NCI-H2029 treated with DMSO at 0.1 percent for 48 hours (cell line): ENCODE results near the gene MFSD6.
"Not testable (repeated sequence)": the region's sequence is repeated elsewhere in the genome, so short reads cannot be mapped to it uniquely, and the experiment has no call there.

ENCODE experiments used
- DNase-seq: peaks from one replicate; lab custom pipeline; 2025; lab: John Stamatoyannopoulos, UW

Gene MFSD6

DNA sequence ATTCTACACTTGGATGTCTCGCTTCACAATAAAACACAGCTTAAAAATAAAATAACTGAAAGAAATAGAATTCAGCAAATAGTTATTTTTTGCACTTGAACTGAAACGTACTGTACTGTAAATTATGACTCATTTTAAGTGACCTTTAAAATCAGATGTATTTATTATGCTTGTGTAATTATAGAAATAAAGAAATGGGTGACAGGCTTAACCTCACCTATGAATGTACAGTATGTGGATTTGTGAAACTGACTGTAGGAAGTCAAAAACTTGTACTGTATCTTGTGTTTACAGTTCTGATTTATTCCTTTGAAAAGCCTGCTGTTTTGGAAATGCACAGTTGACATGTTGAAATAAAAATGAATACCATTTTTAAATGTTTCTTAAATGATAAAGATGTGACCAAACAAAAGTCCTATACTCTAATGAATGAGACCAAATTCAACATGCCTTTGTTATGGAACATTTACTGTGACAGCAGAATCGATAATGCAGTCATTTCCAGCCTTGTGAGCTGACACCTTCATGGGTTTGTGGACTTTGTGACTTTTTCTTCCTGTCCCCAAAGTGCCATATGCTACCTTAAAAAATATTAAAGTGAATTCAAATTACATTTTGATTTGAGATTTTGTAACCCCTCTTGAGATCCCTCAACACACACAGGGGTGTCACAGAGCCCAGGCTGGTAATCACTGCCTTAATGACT lies 93.7 kb downstream of the MFSD6 start:
- no peak for DNase-seq

GRCh38 chr2:190503088-190503487 lies 94.9 kb downstream of the MFSD6 start:
- DNase-seq: no peak

DNA sequence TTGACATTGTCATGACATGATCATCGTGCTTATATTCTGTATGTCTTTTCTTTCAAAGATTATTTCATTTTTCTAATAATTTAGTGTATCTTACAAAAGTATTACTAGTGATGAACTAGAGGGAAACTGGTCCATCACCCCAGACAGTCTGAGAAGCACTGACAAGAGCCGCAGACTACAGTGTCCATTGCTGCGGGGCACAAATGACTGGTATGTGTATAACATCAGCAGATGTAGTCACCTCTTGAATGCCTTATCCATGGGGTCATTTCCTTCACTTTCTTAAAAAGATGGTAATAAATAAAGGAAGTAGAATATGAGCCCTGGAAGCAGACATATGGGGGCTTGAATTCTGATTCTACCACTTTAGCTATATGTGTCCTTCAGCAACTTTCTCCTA lies 96.8 kb downstream of the MFSD6 start:
- no peak for DNase-seq

- no peak for DNase-seq
These were observed 97.5 kb downstream of the MFSD6 start for GRCh38 chr2:190505696-190506095.

- peak; percentile 77 for DNase-seq
These were observed 98.5 kb downstream of the MFSD6 start for GRCh38 chr2:190506666-190507065.

- peak; percentile 79 for DNase-seq
These were observed 99.0 kb downstream of the MFSD6 start for GRCh38 chr2:190507135-190507534.

DNA sequence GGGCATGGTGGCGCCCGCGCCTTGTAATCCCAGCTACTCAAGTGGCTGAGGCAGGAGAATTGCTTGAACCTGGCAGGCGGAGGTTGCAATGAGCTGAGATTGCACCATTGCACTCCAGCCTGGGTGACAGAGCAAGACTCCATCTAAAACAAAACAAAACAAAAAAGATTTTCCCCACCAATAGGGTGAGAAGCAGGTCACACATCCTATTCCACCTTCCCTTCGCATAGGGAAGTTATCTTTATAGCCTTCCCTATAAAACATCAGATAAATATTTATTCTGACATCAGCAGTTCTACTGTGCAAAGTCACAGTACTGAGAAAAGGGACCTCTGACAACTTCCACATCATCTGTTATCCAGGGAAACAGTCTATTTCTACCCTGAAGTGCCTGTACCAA lies 101.7 kb downstream of the MFSD6 start:
- not testable (repeated sequence) for DNase-seq

GRCh38 chr2:190511104-190511503 lies 102.9 kb downstream of the MFSD6 start:
- peak; percentile 28 for DNase-seq

DNA sequence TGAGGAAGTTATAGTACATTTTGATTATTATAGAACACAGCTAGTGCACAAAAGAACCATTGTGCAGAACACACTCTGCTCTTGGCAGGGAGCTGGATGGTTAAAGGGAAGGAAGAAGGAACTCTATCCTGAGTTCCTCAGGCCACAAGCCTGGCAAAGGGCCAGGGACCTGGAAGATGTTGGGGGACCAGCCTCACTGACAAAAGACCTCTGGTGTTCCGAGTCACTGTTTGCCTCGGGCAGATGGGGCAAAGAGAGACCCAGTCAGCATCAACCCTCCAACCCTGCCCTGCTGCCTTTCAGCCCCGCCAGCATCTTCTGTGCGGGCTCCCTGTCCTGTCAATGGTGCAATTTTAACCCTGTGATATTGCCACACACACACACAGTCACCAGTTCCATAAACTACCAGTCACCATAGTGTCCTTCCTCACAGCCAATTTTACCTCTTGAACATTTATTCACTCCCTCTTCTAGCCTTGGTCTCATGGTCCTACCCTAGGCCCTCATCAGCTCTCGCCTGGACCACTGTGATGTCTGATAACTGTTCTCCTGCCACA lies 104.5 kb downstream of the MFSD6 start:
- DNase-seq: no peak

DNA sequence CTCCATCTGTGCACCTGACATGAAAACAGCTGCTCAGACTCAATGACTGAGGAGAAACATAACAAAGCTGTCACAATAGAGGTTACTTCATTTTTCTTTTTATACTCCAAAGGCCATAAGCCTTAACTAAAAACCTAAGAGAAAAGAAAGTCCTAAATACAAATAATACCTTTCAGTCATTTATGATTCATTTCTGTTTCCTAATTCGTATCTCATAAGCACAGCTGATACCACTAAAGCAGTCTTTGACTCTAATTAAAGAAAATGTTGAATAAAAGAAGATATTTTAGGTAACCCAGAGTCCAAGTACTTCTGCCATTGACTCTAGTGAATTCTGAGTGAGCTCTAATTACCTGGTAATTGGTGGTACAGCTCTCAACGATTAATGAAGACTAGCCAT lies 105.7 kb downstream of the MFSD6 start:
- DNase-seq: no peak

GRCh38 chr2:190514676-190515075 lies 106.5 kb downstream of the MFSD6 start:
- no peak for DNase-seq

- DNase-seq: no peak
These were observed 107.5 kb downstream of the MFSD6 start for GRCh38 chr2:190515687-190516086.

DNA sequence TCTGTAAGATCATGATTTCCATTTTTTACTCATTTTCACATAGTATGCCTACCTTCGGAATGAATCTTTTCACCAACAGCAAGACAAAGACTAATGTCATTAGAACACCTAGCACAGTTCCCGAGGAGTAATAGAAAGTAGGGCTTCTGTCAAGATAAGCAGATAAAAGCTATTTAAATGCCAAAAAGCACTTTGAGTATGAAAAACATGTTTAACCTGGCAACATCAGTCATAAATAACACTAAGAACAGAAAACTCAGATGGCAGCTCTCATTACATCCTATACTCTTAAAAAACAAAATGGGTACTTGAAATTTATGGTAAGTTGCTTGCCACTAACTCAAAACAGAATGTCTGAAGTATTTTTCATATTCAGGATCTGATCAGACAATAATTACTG lies 109.3 kb downstream of the MFSD6 start:
- DNase-seq: no peak

DNA sequence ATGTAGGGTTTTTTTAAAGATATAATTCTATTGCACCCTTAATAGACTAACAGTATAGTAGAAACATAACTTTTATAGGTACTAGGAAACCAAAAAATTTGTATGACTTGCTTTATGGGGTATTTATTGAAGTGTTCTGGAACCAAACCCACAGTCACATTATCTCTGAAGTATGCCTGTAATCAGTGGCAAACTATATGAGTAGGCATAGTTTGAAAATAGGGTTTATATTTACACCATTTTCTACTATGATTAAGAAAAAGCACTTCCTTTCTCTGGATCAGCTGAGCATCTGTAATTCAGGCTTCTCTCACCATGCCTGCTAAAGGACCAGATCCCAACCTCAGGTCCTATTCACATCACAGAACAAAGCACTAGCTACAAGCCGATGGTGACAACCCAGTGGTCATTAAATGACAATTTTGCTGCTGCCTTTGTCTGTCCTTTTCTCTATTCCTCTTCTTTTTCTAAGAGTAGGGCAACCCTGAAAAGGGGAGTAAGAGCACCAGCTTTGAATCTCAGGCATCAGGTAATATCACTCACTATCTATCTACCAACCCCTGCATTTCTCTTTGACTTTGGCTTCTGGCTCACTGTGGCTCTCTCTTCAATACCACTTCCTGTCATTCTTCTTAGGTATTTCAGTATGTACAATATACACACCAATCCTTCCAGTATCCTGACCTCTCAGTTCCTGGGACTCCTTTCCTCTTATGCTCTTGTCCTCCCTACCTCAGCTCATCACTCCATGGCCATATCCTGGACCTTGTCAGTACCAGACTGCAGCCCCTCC lies 112.0 kb downstream of the MFSD6 start:
- DNase-seq: no peak

- DNase-seq: no peak
These were observed 116.8 kb downstream of the MFSD6 start for GRCh38 chr2:190524928-190525327.

- DNase-seq: no peak
These were observed 118.1 kb downstream of the MFSD6 start for GRCh38 chr2:190526105-190526750.

- no peak for DNase-seq
These were observed 119.1 kb downstream of the MFSD6 start for GRCh38 chr2:190527214-190527613.

- DNase-seq: no peak
These were observed 119.8 kb downstream of the MFSD6 start for GRCh38 chr2:190527918-190528317.

DNA sequence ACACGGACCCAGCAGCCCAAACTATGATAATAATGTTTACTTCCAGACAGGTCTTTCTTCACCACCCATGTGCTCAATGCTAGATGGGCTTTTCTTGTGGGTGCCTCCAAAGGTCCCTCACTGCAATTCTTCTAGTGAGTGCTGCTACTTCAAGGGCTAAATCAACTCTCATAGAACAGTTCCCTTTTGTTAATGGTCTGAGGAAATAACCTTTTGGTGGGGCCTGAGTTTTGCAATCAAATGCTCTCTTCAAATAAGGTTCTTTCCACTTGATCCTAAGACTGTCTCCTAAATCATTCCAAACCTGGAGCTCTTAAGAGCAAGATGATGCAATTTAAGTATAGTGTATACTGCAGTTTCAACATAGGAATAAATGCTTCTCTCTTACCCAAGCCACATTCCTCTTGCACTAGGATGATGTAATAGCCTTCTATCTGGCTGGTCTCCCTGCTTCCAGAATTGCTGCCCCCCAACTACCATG lies 120.4 kb downstream of the MFSD6 start:
- DNase-seq: no peak

GRCh38 chr2:190529486-190530247 lies 121.5 kb downstream of the MFSD6 start:
- no peak for DNase-seq

GRCh38 chr2:190530248-190530900 lies 122.2 kb downstream of the MFSD6 start:
- DNase-seq: no peak
